C1 segment of cervical spinal cord (tissue), 14 donors: ENCODE results near the gene PPP2R3A.

Experiments
- DNase-seq, 14 donors: peaks; one replicate each; lab custom pipeline; 2025; lab: John Stamatoyannopoulos, UW

The PPP2R3A gene

DNA sequence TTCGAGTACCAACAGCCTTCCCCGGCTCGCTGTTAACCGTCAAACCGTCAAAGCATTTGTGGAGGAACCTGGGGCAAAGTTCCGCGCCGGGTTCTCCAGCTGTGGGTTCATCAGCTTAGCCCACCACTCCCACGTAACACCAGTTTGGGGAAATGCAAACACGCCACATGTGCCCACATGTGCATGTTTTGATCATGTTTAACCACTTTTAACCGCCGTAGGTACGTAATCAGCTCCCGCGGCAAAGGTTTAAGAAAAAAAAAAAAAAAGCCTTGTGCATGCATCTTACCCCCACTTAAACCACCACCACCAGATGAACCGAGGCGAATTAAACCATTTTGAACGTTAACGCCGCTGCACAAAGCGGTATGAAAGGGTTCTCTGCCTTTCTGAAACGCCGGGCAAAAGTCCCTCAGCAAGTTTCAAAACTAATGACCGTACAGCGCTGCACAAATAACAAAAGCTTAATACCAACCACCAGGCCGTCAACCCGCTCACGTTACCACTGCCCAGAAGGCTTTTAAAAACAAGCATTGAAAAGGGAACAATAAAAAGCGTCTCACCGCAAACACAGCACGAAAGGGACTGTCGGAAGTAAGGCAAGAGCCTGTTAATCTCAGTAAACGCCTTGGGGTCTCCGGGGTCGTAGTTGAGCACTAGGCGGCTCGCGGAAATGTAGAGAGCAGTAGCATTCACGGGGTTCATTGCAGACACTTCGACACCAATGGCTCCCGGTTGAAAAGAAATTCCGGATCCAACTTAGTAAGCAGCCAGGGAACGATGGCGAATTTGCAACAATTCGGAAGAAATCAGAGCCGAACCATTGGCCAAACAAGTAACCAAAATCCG, 229.1 kb downstream of the PPP2R3A start:
- DNase-seq, result peak in 7 of 14 donors; percentile 2 to 61 (median 10)

DNA sequence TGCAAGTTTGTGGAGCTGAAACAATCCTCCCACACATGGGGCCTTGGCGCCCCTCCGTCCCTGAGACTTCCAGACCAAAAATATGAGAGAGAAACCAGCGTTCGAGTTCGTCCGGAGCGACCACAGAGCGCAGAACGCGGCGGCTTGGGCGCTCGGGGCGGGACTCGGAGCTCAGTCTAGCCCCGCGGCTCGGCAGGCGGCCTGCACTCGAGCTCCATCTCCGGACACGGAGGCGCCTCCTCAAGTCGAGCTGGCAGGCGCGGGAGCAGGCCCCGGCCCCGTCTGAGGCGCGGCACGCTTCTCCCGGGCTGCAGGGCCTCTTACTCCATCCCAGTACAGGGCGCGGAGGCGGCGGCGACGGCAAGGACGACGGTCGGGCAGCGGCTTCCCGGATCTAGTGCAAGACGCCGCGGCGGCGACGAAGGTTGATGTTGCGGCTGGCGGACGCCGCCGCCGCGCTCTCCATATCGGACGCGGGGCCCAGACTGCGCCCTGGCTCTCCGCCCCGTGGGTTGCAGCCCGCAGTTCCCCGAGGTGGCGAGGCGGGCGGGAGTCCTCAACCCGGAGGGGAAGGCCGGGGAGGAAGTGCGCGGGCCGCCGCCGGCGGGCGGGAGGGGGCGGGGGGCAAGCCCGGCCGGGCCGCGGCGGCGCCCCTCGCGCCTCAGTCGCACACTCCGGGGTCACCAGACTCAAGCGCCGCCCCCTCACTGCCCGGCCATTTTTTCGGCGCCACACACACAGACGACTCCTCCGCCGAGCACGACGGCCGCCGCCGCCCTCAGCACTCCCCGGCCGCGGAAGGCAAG, 229.9 kb downstream of the PPP2R3A start:
- DNase-seq, result peak in 9 of 14 donors; percentile 52 to 93 (median 83)

DNA sequence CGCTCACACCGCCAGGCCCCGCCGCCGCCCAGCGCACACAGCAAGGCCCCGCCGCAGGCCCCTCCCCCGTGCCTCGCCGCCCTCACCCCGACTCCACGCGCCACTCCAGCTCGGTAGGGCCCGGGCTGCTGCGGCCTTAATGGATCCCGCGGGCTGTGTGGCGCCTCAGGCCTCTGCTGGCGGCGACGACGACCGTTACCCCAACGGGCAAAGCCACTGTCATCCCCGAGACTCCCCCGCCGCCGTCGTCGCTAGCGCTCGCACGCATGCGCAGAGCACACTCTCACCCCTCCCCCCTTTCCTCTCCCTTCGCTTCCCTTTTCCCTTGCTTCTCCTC, 230.5 kb downstream of the PPP2R3A start, which contains the start of gene MSL2:
Gene MSL2, minus strand, starts transcription at position 272 of the 337 bp plus-strand sequence. CDS start 1,222 bp downstream, outside the sequence.
- DNase-seq, result peak in 2 of 14 donors; percentile 89 to 91

DNA sequence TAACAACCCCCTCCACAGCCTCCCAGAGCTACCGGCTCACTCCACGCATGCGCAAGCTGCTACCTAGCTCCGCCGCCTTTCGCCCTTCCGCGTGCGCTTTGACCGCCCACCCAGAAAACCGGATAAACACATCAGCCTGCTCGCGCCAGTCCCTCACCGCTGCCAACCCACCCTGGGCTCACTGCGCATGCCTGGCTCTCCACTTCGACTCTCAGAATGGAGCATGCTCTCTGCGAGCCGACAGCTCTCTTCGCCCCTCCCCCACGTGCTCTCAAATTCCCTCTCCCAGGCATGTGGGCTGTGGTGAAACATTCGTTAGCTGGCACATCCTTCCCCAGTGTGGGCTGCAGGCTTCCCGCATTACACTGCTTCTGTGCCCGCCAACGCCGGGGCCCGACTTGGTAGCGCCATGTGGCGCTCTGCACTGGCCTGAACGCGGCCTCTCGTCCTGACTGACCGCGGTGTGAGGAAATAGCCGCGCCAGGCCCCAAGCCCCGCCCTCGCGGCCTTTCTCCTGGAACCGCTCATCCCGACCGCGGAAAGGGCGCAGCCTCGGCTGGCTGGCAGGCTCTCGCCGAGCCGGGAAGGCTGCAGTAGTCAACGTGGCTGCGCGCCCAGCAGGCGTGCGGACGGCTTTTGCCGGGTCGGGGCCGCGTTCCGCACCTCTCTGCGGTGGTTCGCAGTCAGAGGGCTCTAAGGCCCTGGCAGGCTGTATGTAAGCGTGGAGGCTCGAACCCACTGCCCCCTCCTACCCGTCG, 231.1 kb downstream of the PPP2R3A start:
- DNase-seq, result peak; percentile 85 to 100 (median 98)

DNA sequence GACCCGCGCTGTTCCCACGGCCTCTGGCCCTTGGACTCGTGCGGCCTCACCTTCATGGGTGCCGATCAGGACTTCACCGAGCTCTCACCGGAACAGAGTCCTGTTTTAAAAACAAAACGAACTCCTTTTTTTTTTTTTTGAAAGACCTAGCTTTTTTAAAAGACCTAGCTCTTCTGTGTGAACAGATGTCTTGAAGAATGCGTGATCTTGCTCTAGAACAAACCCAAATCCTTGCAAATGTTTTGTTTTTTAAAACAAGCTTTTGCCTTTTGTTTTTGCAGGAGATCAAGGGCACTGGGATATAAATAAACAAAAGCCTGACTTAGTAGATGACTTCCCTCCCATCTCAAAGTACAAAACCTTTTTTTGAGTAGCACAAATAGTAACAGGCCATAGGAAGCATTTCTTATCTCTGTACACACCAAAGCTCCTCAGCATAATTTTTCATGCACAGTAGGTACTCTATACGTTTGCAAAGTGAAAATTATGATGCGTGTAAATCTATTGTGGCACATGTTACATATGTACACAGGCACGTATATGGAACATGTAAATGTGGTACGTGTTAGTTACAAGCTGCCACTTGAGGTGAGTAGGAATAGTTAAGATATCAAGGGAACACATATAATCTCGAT, 231.7 kb downstream of the PPP2R3A start:
- DNase-seq, result peak in 2 of 14 donors; percentile 21 to 34
